Ascending aorta (tissue), 2 donors: Measurements from ENCODE around the gene NOTUM. TPM values are rescaled to one million over a fixed set of nuclear protein-coding genes. Genes with fewer than 3 reads are reported as not detected.
"Not testable (repeated sequence)": the region's sequence is repeated elsewhere in the genome, so short reads cannot be mapped to it uniquely, and the experiment has no call there.

ENCODE experiments used
- DNase-seq, 2 donors: peaks; one replicate each; pipeline ENCODE4 v3.0.0-alpha.2; 2019; ENCODE audit warnings: low spot score in 2 of 2
- H3K27ac ChIP-seq, 2 donors: fragments of 200-600 bp; sonication (generic); one replicate each; pipeline ENCODE4 v1.5.1; 2016 to 2017; ENCODE audit warnings: mild to moderate bottlenecking in 1 of 2
- H3K27me3 ChIP-seq: fragments of 200-600 bp; sonication (generic); one replicate; pipeline ENCODE4 v1.5.1; 2017
- H3K36me3 ChIP-seq, 2 donors: fragments of 200-600 bp; sonication (generic); one replicate each; pipeline ENCODE4 v1.5.1; 2016
- H3K4me1 ChIP-seq, 2 donors: fragments of 200-600 bp; sonication (generic); one replicate each; pipeline ENCODE4 v1.5.1; 2016 to 2017; ENCODE audit warnings: mild to moderate bottlenecking in 1 of 2
- H3K4me3 ChIP-seq, 2 donors: fragments of 200-600 bp; sonication (generic); one replicate each; pipeline ENCODE4 v1.5.1; 2016 to 2017; ENCODE audit warnings: mild to moderate bottlenecking in 1 of 2
- H3K9me3 ChIP-seq, 2 donors: fragments of 200-600 bp; sonication (generic); one replicate each; pipeline ENCODE4 v1.5.1; 2016
- CTCF ChIP-seq, 3 experiments: fragments of 200-600 bp in 2 of 3; fragments of 450-650 bp in 1 of 3; sonication (generic) in 2 of 3; IDR thresholded peaks; one replicate each; pipeline ENCODE4 v1.5.1; 2016 to 2019; ENCODE audit warnings: antibody characterized with exemption in 3 of 3, mild to moderate bottlenecking in 1 of 3, moderate library complexity in 1 of 3
- intact Hi-C: fragments of 100-400 bp; cut with DNase I; formaldehyde crosslinking; loops from one replicate; pipeline ENCODE4 v1.15.1; 2023
- total RNA-seq: library from RNA; depleted of rRNA; stranded (reverse); fragments of >200 nt; gene quantifications from one replicate; pipeline ENCODE4 v1.1.0, GENCODE V29; 2016

NOTUM gene
- total RNA-seq, 1 donor from 2014 or later, result not detected

GRCh38 chr17:81955058-81955681, 5.8 kb downstream of the NOTUM start:
- peaks cover 5 to 8% of the 10 kb centered on the region in 2 donors for H3K4me1 ChIP-seq
- intact Hi-C loops, result loop anchor here (5.0 kb wide), 1 partner anchor 197 kb away; no protein-coding TSS in a partner anchor

GRCh38 chr17:81954131-81955057, 6.6 kb downstream of the NOTUM start:
- peaks cover 12% of the 10 kb centered on the region for H3K27me3 ChIP-seq
- no peak overlapping the region for H3K4me3 ChIP-seq
- DNase-seq, result no peak
- no peaks in the 10 kb centered on the region for H3K9me3 ChIP-seq
- no peaks in the 10 kb centered on the region for H3K36me3 ChIP-seq
- no peak overlapping the region for H3K27ac ChIP-seq
- peaks cover 0 to 2% of the 10 kb centered on the region in 2 donors for H3K4me1 ChIP-seq
- TF ChIP-seq CTCF (IDR thresholded peaks at IDR 0.05), result no peak
- intact Hi-C loops, result loop anchor here (5.0 kb wide), 1 partner anchor 198 kb away; no protein-coding TSS in a partner anchor

More at GRCh38 chr17:81955058-81955681, 5.8 kb downstream of the NOTUM start:
- Histone ChIP-seq H3K4me3 (no peak overlapping the region), H3K36me3 (no peaks in the 10 kb centered on the region), H3K9me3 (no peaks in the 10 kb centered on the region), H3K27ac (no peak overlapping the region), H3K27me3 (peaks cover 18% of the 10 kb centered on the region)
- TF ChIP-seq CTCF (IDR thresholded peaks at IDR 0.05), result no peak
- DNase-seq, result no peak

GRCh38 chr17:81953443-81953842, 7.5 kb downstream of the NOTUM start:
- H3K4me3 ChIP-seq, DNase-seq, intact Hi-C loops, H3K36me3 ChIP-seq, H3K27ac ChIP-seq, H3K9me3 ChIP-seq, H3K27me3 ChIP-seq, H3K4me1 ChIP-seq: not testable (repeated sequence)

GRCh38 chr17:81952792-81953228, 8.2 kb downstream of the NOTUM start:
- TF ChIP-seq CTCF (IDR thresholded peaks at IDR 0.05), result no peak
- Histone ChIP-seq H3K27me3 (peaks cover 3% of the 10 kb centered on the region), H3K9me3 (no peaks in the 10 kb centered on the region), H3K4me1 (no peaks in the 10 kb centered on the region), H3K27ac (no peak overlapping the region), H3K4me3 (no peak overlapping the region), H3K36me3 (no peaks in the 10 kb centered on the region)
- intact Hi-C loops, result no loop called here
- DNase-seq, result no peak

GRCh38 chr17:81951785-81952684, 9.0 kb downstream of the NOTUM start:
- no peaks in the 10 kb centered on the region for H3K4me1 ChIP-seq
- intact Hi-C loops, result no loop called here
- no peak for DNase-seq
- H3K4me3 ChIP-seq, result no peak overlapping the region
- TF ChIP-seq CTCF (IDR thresholded peaks at IDR 0.05), result no peak
- H3K27ac ChIP-seq, result no peak overlapping the region
- no peaks in the 10 kb centered on the region for H3K36me3 ChIP-seq
- peaks cover 3% of the 10 kb centered on the region for H3K27me3 ChIP-seq
- H3K9me3 ChIP-seq, result no peaks in the 10 kb centered on the region
